GM18508 (cell line): ENCODE measurements around the gene MYBPC1.

ENCODE experiments used
- ATAC-seq: cut with Tn5 transposase; IDR thresholded peaks from one replicate; pipeline ENCODE4 v1.9.1; 2021; ENCODE audit warnings: moderate number of reproducible peaks; ENCODE audit not compliant: insufficient read depth, unreplicated experiment

Gene MYBPC1

GRCh38 chr12:101599771-101600484 lies 5.2 kb downstream of the MYBPC1 start:
- ATAC-seq: no peak

GRCh38 chr12:101604132-101604531 lies 9.4 kb downstream of the MYBPC1 start:
- no peak for ATAC-seq

- ATAC-seq: no peak
Measured at GRCh38 chr12:101607894-101608293, 13.1 kb downstream of the MYBPC1 start.

GRCh38 chr12:101608301-101609133 lies 13.7 kb downstream of the MYBPC1 start:
- ATAC-seq: no peak

GRCh38 chr12:101609198-101609597 lies 14.4 kb downstream of the MYBPC1 start:
- no peak for ATAC-seq

GRCh38 chr12:101612160-101612916 lies 17.6 kb downstream of the MYBPC1 start:
- ATAC-seq: no peak

GRCh38 chr12:101616027-101616494 lies 21.3 kb downstream of the MYBPC1 start:
- ATAC-seq: no peak

GRCh38 chr12:101619026-101619786 lies 24.4 kb downstream of the MYBPC1 start:
- ATAC-seq: no peak

- ATAC-seq: no peak
Measured at GRCh38 chr12:101619858-101620761, 25.3 kb downstream of the MYBPC1 start.

- no peak for ATAC-seq
Measured at GRCh38 chr12:101620762-101621133, 26.0 kb downstream of the MYBPC1 start.

- ATAC-seq: no peak
Measured at GRCh38 chr12:101628676-101629075, 33.9 kb downstream of the MYBPC1 start.

- ATAC-seq: peak; percentile 97
Measured at GRCh38 chr12:101634724-101635123, 40.0 kb downstream of the MYBPC1 start.

- no peak for ATAC-seq
Measured at GRCh38 chr12:101637936-101638335, 43.2 kb downstream of the MYBPC1 start.

GRCh38 chr12:101642115-101643067 lies 47.6 kb downstream of the MYBPC1 start:
- ATAC-seq: no peak

GRCh38 chr12:101647711-101648110 lies 52.9 kb downstream of the MYBPC1 start:
- no peak for ATAC-seq

GRCh38 chr12:101648195-101648594 lies 53.4 kb downstream of the MYBPC1 start:
- no peak for ATAC-seq

GRCh38 chr12:101650346-101651117 lies 55.8 kb downstream of the MYBPC1 start:
- no peak for ATAC-seq
